NCI-H748 treated with DMSO at 0.1 percent for 48 hours (cell line): ENCODE measurements around the gene E2F6.

Source experiments
- DNase-seq: peaks from one replicate; lab custom pipeline; 2025; lab: John Stamatoyannopoulos, UW

E2F6 gene

DNA sequence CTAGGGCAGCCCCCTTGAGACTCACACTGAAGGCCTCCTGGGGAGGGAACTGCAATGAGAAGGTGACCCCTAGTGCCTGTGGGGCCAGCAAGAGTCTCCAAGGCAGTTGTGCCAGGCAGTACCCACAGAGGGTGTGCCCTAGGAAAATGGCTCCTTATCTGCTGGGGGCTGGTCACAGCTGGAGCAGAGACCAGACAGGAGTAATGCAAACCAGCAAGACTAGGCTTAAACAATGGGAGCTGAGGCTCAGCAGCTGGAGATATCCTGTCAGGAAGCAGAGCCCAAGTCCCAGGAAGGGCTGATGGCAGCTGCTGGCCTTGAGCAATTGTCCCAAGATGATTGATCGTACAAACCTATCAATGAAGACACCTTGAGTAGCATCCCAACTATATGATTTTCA is 26.8 kb upstream of the E2F6 start:
- DNase-seq = no peak

DNA sequence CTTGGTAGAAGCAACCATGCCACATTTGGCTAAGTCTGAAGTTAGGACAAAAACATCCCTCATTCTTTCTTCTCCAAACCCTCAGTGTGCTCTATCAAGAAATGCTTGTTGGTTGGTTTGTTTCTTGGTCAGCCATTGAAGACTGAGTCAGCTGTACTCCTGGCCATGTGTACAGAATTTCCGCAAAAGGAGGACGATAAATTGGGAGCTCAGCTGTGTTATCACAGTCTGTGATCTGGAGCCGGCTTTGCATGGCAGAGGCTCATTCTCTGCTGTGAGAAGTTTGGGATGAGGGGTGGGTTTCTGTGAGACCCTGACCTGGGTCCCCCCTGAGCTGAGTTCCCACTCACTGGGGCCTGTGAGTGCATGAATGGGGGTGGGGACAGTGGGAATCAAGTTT is 26.3 kb upstream of the E2F6 start:
- DNase-seq = no peak

- no peak for DNase-seq
Measured at GRCh38 chr2:11491348-11491933, 25.5 kb upstream of the E2F6 start.

DNA sequence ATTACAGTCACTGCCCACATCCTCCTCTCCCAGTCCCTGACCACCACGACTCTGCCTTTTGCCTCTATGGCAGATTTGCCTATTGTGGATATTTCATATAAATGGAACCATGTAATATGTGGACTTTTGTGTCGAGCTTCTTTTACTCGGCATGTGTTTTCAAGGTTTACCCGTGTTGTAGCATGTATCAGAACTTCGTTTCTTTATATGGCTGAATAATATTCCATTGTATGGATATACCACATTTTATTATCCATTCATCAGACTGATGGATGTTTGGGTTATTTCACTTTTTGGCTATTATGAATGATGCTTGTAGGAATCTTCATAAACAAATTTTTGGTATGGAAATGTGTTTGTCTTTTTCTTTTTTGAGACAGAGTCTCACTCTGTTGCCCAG is 24.2 kb upstream of the E2F6 start:
- no peak for DNase-seq

DNA sequence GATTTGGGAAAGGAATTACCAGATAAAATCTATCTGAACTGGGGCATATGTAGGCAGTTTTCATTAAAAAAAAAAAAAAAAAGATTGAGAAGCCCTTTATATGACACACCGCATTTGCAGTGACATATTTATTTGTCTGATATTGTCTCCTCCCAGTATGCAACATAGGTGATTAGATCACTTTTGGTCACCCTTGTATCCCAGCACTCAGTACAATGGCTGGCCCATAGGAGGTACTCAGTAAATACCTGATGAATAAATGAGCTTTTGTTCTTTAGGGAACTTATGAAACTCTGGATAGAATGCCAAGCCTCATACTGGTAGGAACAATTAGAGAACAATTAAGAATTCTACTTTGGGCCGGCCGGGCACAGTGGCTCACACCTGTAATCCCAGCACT is 22.8 kb upstream of the E2F6 start:
- no peak for DNase-seq

DNA sequence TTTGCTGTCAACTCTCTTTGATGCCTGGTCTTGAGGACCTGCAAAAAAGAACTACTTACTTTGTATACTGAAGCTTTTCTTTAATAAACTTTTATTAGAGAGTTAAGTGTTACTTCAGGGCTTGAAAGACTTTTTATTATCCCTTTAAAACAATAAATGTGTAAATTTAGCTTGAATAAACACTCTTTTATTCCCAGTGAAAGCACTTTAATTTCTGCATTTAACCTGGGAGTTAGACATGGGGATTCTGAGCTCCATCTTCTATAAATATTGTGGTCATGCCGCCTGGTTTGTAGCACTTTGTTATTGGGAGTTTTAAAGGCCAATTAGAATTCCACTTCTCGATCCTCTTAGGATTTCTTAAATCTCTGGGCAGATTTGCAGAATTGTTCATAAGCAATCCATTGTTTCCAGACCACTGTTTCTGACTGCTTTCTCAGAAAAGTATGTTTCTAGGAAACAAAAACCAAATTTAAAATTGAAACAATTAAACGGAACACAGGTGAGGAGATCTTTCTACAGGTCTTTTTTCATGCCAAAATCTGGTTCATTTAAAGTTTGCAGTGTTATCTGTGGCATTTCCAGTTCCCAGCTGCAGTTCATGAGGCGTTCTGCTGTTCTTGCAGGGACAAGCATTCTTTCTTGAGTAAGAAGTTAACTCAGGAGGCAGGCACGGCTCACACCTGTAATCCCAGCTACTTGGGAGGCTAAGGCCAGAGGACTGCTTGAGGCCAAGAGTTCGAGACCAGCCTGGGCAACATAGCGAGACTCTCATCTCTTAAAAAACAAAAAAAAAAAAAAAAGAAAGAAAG is 18.1 kb upstream of the E2F6 start:
- peak; percentile 43 for DNase-seq

- no peak for DNase-seq
Measured at GRCh38 chr2:11482473-11483035, 16.6 kb upstream of the E2F6 start.

- no peak for DNase-seq
Measured at GRCh38 chr2:11481789-11482472, 16.0 kb upstream of the E2F6 start.

DNA sequence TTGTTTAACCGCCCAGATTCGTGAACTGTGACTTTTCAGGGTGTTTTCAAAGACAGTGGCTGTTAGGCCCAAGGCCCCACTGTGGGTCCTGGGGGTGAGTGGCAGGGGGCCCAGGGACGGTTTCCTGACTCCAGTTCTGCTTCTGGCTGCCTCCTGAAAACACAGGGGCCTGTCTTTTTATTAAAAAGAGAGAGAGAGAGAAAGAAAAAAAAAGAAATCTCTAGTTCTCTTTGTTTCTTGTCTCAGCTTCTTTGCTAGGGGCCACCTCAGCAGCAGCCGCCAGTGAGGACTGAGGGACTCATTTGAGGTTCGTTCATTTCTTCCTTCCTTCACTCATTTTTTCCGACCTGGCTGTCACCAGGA is 15.4 kb upstream of the E2F6 start:
- DNase-seq = no peak

DNA sequence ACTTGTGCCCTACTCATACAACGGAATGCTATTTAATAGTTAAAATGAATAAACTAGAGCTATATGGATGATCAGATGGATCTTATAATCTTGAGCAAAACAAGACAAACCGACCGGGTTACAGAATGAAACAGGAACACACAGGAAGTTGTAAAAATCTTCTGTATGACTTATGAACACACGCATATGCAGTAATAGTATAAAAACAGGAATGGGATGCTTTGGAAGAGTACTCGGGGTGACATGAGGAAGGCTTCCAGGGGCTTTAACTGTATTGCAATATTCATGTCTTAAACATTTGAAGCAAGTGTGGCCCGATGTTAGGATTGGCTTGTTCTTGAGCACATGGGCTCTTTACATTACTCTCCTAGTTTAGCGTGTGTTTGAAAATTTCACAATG is 14.9 kb upstream of the E2F6 start:
- no peak for DNase-seq

GRCh38 chr2:11480406-11480805 is 14.4 kb upstream of the E2F6 start:
- DNase-seq = no peak

- DNase-seq = no peak
Measured at GRCh38 chr2:11478899-11479605, 13.1 kb upstream of the E2F6 start.

DNA sequence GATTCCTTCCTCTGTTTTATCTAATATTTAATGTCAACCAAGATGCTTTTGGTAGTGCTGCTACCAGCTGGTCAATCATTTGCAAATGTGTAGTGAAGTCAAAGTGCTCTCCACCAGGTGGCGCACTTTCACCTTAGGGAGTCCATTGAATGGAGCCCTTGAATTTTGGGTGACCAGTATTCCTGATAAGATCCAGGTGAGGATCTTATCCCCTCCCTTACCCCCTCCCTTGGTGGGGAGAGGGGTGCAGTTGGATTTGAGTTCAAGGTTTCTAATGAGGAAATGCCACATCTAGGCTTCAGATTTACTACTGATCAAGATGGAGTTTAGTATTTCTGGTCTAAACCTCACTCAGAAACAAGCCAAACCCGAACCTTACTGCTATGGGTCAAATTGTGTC is 12.0 kb upstream of the E2F6 start:
- peak; percentile 55 for DNase-seq

DNA sequence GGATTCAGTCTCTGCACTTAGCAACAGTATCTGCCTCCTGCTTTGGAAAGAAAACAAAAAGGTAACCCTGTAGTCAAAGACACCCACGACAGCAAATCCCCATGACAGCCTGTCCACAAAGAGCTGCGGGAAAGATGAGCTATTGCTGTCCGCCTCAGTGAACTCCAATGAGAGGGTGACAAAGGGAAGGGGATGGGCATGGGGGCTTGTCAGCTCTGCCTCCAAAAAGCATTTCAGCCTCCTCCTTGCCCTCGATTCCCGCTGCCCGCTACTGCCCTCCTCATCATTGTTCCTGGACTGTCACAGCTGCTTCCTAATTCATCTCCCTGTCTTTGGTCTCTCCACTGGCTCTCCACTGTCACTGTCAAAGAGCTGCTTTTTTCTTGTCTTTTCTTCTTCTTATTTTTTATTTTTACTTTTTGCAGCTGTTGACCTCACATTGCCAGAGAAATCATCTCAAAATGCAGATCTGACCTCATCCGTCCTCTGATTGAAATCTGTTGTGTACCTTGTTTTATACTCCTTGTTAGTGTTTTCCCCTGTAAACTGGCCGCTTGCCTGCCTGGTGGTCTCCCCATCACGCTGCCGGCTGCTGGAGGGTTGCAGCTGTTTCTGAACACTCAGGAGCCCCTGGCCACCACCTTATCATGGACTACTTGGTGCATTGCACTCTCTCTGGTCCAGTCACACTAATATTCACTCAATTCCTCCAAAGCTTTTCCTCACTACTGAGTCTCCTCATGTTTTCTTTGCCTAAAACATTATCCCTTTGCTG is 7.9 kb upstream of the E2F6 start:
- DNase-seq = no peak

DNA sequence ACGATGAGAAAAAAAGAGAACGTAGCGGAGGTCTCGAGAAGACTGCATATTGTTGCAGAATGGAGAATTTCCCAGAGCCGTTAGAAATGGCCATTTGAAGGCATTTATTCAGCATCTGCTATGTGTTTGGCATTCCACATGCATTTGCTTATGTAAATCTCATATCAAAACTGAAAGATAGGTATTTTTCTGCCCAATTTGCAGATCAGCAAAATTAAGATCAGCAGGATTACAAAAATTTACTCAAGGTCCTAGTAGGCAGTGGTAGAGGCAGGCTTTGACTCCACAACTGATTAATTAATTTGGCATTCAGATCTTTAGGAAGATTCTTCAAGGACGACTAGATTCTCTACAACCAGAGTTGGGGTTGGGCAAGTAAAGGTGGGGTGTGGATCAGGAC is 1.8 kb upstream of the E2F6 start:
- DNase-seq = no peak

GRCh38 chr2:11467129-11467649 is 1.2 kb upstream of the E2F6 start:
- no peak for DNase-seq

- DNase-seq = peak; percentile 33
Measured at GRCh38 chr2:11466307-11467128, 557 bp upstream of the E2F6 start.

GRCh38 chr2:11465110-11465484 is 864 bp downstream of the E2F6 start:
- DNase-seq = no peak

DNA sequence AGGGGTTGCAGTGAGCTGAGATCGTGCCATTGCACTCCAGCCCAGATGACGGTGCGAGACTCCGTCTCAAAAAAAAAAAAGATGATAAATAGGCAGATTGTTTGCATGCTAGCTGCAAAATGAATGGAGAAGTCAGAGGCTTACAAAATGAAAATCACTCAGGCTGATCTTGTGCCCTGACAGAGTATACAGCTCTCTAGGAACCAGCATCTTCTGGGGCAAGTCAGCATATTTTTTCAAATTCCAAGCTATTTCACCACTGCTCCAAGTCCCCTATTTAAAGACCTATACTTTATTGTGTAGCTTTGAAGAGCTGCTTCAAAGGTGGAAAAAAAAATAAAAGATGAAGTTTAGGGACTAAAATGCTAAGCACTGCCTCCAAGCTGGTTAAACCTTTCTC is 6.1 kb downstream of the E2F6 start:
- DNase-seq = no peak

DNA sequence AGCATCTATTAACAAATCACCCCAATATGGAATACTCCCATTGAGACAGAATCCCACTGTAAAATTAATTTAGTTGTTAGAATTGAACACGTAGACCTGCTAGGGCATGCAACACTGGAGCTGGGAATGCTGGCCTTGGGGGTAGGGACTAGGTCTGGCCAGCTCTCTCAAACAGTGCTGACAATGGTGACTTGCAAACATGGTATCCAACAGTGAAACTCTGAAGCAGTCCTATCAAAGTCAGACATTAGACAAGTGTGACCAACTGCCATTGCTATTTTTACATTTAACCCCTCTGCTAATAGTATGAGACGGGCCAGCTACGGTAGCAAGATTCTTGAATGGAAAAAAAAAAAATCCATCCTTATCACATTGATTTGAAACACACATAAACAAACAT is 7.2 kb downstream of the E2F6 start:
- no peak for DNase-seq

- DNase-seq = no peak
Measured at GRCh38 chr2:11457935-11458334, 8.0 kb downstream of the E2F6 start.
